ENCODE data around the gene PRIM1.

Gene PRIM1

GRCh38 chr12:56785874-56786273, 33.8 kb upstream of the PRIM1 start:
- ChIA-PET CTCF (interaction anchor here (0.7 to 1.0 kb wide), 2 partner anchors 17 to 216 kb away, joined by 3 read pairs; no protein-coding TSS in a partner anchor), POLR2A (no interaction called here)
- TF ChIP-seq ZNF133 (tag by site-specific recombination; IDR thresholded peaks at IDR 0.05) (no peak), ZNF19 (tag by site-specific recombination; IDR thresholded peaks at IDR 0.05; ENCODE audit: low read depth) (no peak), ZBTB21 (tag by site-specific recombination; IDR thresholded peaks at IDR 0.05) (no peak), ZNF555 (tag by site-specific recombination; conservative IDR thresholded peaks at IDR 0.05) (no peak), ZNF18 (tag by site-specific recombination; IDR thresholded peaks at IDR 0.05) (no peak), ZNF677 (tag by site-specific recombination; IDR thresholded peaks at IDR 0.05) (no peak), ZNF280C (tag by site-specific recombination; IDR thresholded peaks at IDR 0.05) (no peak), ZNF140 (tag by site-specific recombination; IDR thresholded peaks at IDR 0.05) (no peak), ZNF596 (tag by site-specific recombination; IDR thresholded peaks at IDR 0.05) (no peak), ZBTB7A (tag by site-specific recombination; IDR thresholded peaks at IDR 0.05; ENCODE audit: low read depth) (no peak), ZSCAN4 (tag by site-specific recombination; IDR thresholded peaks at IDR 0.05) (no peak), SCRT2 (tag by site-specific recombination; IDR thresholded peaks at IDR 0.05) (no peak), ZFHX2 (tag by site-specific recombination; conservative IDR thresholded peaks at IDR 0.05) (no peak), BCL11A (tag by site-specific recombination; IDR thresholded peaks at IDR 0.05; ENCODE audit: low read depth) (no peak), ZNF518A (tag by site-specific recombination; conservative IDR thresholded peaks at IDR 0.05; ENCODE audit: low read depth) (no peak), ZNF221 (tag by site-specific recombination; IDR thresholded peaks at IDR 0.05; ENCODE audit: borderline replicate concordance) (no peak), ZNF248 (tag by site-specific recombination; IDR thresholded peaks at IDR 0.05) (no peak), TSHZ1 (tag by site-specific recombination; IDR thresholded peaks at IDR 0.05; ENCODE audit: borderline replicate concordance) (no peak)
- H3K27ac ChIP-seq (ENCODE audit: extremely low read depth, low read depth, low read length) = no peak overlapping the region
- no peaks in the 10 kb centered on the region for H3K4me1 ChIP-seq (ENCODE audit: control insufficient read depth, insufficient read depth, low read length)
- no peak overlapping the region for H3K4me3 ChIP-seq (ENCODE audit: low read depth, low read length)
- H3K9me3 ChIP-seq (ENCODE audit: control insufficient read depth, insufficient read depth, low read depth, low read length) = no peaks in the 10 kb centered on the region
- H3K36me3 ChIP-seq (ENCODE audit: control insufficient read depth in 2 of 2, insufficient read depth in 1 of 2, low read length in 2 of 2) = no peaks in the 10 kb centered on the region
